HepG2 (cell line): ENCODE measurements around the gene MYADML2. TPM values are rescaled to one million over a fixed set of nuclear protein-coding genes. Genes with fewer than 3 reads are reported as not detected.

Experiments used
- AGO2 ChIP-seq: fragments of 200-400 bp; formaldehyde crosslinking; optimal IDR thresholded peaks from 2 replicates; pipeline ENCODE3; 2017; ENCODE audit warnings: mild to moderate bottlenecking, low read depth, low read length, moderate library complexity
- ARID2 ChIP-seq: sonication (generic); formaldehyde crosslinking; IDR thresholded peaks from 2 replicates; pipeline ENCODE4 v1.8.1; 2022; ENCODE audit warnings: mild to moderate bottlenecking, missing genetic modification reagents, borderline replicate concordance
- ASH2L ChIP-seq: fragments of 300-600, 200-600 bp; sonication (generic); IDR thresholded peaks from 2 replicates; pipeline ENCODE4 v1.7.0; 2017; ENCODE audit warnings: low read depth, mild to moderate bottlenecking, moderate library complexity, mixed read lengths, low read length; ENCODE audit not compliant: insufficient read length
- CSRNP1 ChIP-seq: sonication (generic); formaldehyde crosslinking; IDR thresholded peaks from 2 replicates; pipeline ENCODE4 v1.8.1; 2023; ENCODE audit warnings: mild to moderate bottlenecking, missing genetic modification reagents
- E2F1 ChIP-seq: sonication (generic); formaldehyde crosslinking; IDR thresholded peaks from 2 replicates; pipeline ENCODE4 v1.5.0; 2020; ENCODE audit warnings: missing genetic modification reagents
- GABPA ChIP-seq, 2 experiments: IDR thresholded peaks; 2 replicates each; pipeline ENCODE4 v1.6.1; 2011 to 2016; ENCODE audit warnings: low read depth in 2 of 2, low read length in 1 of 2, missing biosample characterization in 1 of 2, missing genetic modification characterization in 1 of 2
- KMT2A ChIP-seq: sonication (generic); formaldehyde crosslinking; IDR thresholded peaks from 2 replicates; pipeline ENCODE4 v1.4.0; 2020; ENCODE audit warnings: missing genetic modification reagents
- PATZ1 ChIP-seq: sonication (generic); formaldehyde crosslinking; IDR thresholded peaks from 2 replicates; pipeline ENCODE4 v1.4.0; 2020; ENCODE audit warnings: missing genetic modification reagents
- REPIN1 ChIP-seq: sonication (generic); formaldehyde crosslinking; IDR thresholded peaks from 2 replicates; pipeline ENCODE4 v1.8.0; 2022; ENCODE audit warnings: missing genetic modification reagents, low read depth, mild to moderate bottlenecking, borderline replicate concordance
- SATB2 ChIP-seq: sonication (generic); formaldehyde crosslinking; IDR thresholded peaks from 2 replicates; pipeline ENCODE4 v1.5.0; 2020; ENCODE audit warnings: missing genetic modification reagents
- SP4 ChIP-seq: sonication (generic); formaldehyde crosslinking; IDR thresholded peaks from 2 replicates; pipeline ENCODE4 v1.8.1; 2023; ENCODE audit warnings: mild to moderate bottlenecking, missing genetic modification reagents
- SRSF1 ChIP-seq: fragments of 200-400 bp; formaldehyde crosslinking; optimal IDR thresholded peaks from 2 replicates; pipeline ENCODE3; 2017; ENCODE audit warnings: mild to moderate bottlenecking, low read depth, low read length, moderate library complexity
- TMF1 ChIP-seq: sonication (generic); formaldehyde crosslinking; IDR thresholded peaks from 2 replicates; pipeline ENCODE4 v1.8.1; 2022; ENCODE audit warnings: low read depth, missing genetic modification reagents
- TSC22D2 ChIP-seq: sonication (generic); formaldehyde crosslinking; IDR thresholded peaks from 2 replicates; pipeline ENCODE4 v1.5.1; 2020; ENCODE audit warnings: missing genetic modification reagents, mild to moderate bottlenecking, borderline replicate concordance
- ZC3H13 ChIP-seq: sonication (generic); formaldehyde crosslinking; IDR thresholded peaks from 2 replicates; pipeline ENCODE4 v1.8.1; 2023; ENCODE audit warnings: mild to moderate bottlenecking, missing genetic modification reagents, moderate library complexity
- ZNF451 ChIP-seq: sonication (generic); formaldehyde crosslinking; IDR thresholded peaks from 2 replicates; pipeline ENCODE4 v1.5.0; 2020; ENCODE audit warnings: mild to moderate bottlenecking, missing genetic modification reagents
- ZNF646 ChIP-seq: sonication (generic); formaldehyde crosslinking; IDR thresholded peaks from 2 replicates; pipeline ENCODE4 v1.9.0; 2021; ENCODE audit warnings: mild to moderate bottlenecking, missing genetic modification reagents
- ZNF720 ChIP-seq: sonication (generic); formaldehyde crosslinking; IDR thresholded peaks from 2 replicates; pipeline ENCODE4 v1.4.0; 2020; ENCODE audit warnings: missing genetic modification reagents
- ZNF777 ChIP-seq: sonication (generic); formaldehyde crosslinking; IDR thresholded peaks from 2 replicates; pipeline ENCODE4 v1.4.0; 2020; ENCODE audit warnings: missing genetic modification reagents
- polyA plus RNA-seq, 8 experiments: library from polyadenylated mRNA; depleted of rRNA in 3 of 8; stranded (reverse) in 7 of 8; unstranded in 1 of 8; fragments of >200 nt; fragmentation: Illumina TruSeq in 4 of 8; extraction: Trizol in 4 of 8; gene quantifications; 2 replicates each; pipeline versions ENCODE4 v1.2.1 to v1.2.3, GENCODE V29; 2011 to 2016; ENCODE audit warnings: low read depth in 4 of 8, missing spikeins in 1 of 8, mixed read lengths in 1 of 8; ENCODE audit not compliant: insufficient read depth in 1 of 8
- total RNA-seq, 5 experiments: library from RNA; depleted of rRNA; stranded (reverse); fragments of >200 nt; fragmentation: Illumina TruSeq; extraction: Trizol; gene quantifications; 2 replicates each; pipeline ENCODE4 v1.2.3, GENCODE V29; 2016; ENCODE audit warnings: low read depth in 1 of 5

Gene MYADML2
- total and polyA plus RNA-seq, 2 of the 13 experiments (the other 11 are each of a cell fraction or from before 2014, with no cell fraction given), result not detected

- TF ChIP-seq TSC22D2 (CRISPR knock-in tag), result no peak
- TF ChIP-seq SP4 (CRISPR knock-in tag), result no peak
- TF ChIP-seq E2F1, result no peak
- TF ChIP-seq CSRNP1, result 0 out of 2 replicates have a peak, but pooled peaks have one; percentile 67
- TF ChIP-seq SRSF1, result peak; percentile 19
- no peak for TF ChIP-seq REPIN1 (CRISPR knock-in tag)
- TF ChIP-seq ZNF777 (CRISPR knock-in tag), result no peak
- 0 out of 2 replicates have a peak, but pooled peaks have one; percentile 16 for TF ChIP-seq ZNF451 (CRISPR knock-in tag)
- peak; percentile 80 for TF ChIP-seq AGO2
- no peak for TF ChIP-seq ZNF646 (CRISPR knock-in tag)
- no peak for TF ChIP-seq ASH2L
- no peak for TF ChIP-seq ZNF720
- TF ChIP-seq KMT2A (CRISPR knock-in tag), result no peak
- 0 out of 2 replicates have a peak, but pooled peaks have one; percentile 11 for TF ChIP-seq TMF1 (CRISPR knock-in tag)
- TF ChIP-seq GABPA (IDR thresholded peaks at IDR 0.05; ENCODE audit: low read depth, low read length), result no peak
- no peak for TF ChIP-seq GABPA (CRISPR knock-in tag; IDR thresholded peaks at IDR 0.05; ENCODE audit: low read depth)
- no peak for TF ChIP-seq ARID2
- TF ChIP-seq ZC3H13 (CRISPR knock-in tag), result peak; percentile 83
- TF ChIP-seq PATZ1, result 0 out of 2 replicates have a peak, but pooled peaks have one; percentile 15
- no peak for TF ChIP-seq SATB2 (CRISPR knock-in tag)
These were observed 43.6 kb downstream of the MYADML2 start (continued) for GRCh38 chr17:81903415-81903831.
